Measurements from ENCODE around the gene EXOC6B.

DNA sequence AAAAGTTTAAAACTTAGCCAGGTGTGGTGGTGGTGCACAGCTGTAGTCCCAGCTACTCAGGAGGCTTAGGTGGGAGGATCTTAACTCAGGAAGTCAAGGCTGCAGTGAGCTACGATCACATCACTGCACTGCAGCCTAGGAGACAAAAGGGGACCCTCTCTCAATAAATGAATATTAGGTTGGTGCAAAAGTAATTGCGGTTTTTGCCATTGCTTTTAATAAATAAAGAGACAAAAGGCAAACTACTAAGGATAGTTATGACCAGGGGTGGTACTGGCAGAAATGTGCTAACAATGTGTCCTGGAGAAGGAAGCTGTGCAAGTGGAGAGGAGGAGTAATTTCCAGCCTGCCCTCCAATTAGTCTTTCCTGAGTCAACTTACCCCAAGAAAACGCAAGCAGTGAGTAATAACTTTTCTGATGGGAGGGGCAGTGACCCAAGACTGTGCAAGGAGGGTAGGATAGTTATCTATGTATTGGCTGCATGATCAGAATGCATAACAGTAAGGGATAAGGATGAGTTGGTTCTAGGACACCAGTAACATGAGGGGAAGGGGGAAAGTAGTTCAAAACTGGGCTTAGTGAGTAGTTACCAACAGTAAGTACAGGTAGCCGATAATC is 1.5 kb downstream of the EXOC6B start:
- TF ChIP-seq, protein P1, sequence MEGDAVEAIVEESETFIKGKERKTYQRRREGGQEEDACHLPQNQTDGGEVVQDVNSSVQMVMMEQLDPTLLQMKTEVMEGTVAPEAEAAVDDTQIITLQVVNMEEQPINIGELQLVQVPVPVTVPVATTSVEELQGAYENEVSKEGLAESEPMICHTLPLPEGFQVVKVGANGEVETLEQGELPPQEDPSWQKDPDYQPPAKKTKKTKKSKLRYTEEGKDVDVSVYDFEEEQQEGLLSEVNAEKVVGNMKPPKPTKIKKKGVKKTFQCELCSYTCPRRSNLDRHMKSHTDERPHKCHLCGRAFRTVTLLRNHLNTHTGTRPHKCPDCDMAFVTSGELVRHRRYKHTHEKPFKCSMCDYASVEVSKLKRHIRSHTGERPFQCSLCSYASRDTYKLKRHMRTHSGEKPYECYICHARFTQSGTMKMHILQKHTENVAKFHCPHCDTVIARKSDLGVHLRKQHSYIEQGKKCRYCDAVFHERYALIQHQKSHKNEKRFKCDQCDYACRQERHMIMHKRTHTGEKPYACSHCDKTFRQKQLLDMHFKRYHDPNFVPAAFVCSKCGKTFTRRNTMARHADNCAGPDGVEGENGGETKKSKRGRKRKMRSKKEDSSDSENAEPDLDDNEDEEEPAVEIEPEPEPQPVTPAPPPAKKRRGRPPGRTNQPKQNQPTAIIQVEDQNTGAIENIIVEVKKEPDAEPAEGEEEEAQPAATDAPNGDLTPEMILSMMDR (conservative IDR thresholded peaks at IDR 0.05; ENCODE audit: low read length), result no peak
- TF ChIP-seq EZH2phosphoT487 (IDR thresholded peaks at IDR 0.05; ENCODE audit: borderline replicate concordance), result no peak
